WI38 (cell line): ENCODE measurements around the gene DEK.

Experiments used
- H3K4me3 ChIP-seq: 2 replicates; pipeline ENCODE4 v1.5.1; 2011; ENCODE audit warnings: low read depth, mild to moderate bottlenecking, control low read depth, low read length
- TF ChIP-seq, protein P1 (sequence below): IDR thresholded peaks from 2 replicates; pipeline ENCODE4 v1.5.1; 2012; ENCODE audit warnings: low read depth, mild to moderate bottlenecking, control low read depth, low read length

Gene DEK

DNA sequence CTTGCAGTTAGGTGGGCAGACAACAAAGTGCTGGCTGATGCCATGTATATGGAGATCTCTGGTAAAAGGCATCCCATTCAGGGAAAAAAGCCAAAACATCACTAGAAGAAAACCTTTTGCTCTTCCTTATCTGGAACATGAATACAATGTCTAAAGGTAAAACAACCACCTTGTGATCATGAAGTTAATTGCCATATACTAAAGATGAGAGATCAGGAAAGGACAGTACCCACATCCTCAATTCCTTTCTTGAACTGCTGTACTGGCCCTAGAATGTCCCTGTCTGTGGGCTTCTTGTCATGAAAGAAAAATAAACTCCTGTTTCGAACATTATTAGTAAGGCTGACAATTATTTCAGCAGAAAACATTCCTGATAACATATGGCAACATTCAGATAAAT lies 19.3 kb downstream of the DEK start:
- TF ChIP-seq, protein P1, sequence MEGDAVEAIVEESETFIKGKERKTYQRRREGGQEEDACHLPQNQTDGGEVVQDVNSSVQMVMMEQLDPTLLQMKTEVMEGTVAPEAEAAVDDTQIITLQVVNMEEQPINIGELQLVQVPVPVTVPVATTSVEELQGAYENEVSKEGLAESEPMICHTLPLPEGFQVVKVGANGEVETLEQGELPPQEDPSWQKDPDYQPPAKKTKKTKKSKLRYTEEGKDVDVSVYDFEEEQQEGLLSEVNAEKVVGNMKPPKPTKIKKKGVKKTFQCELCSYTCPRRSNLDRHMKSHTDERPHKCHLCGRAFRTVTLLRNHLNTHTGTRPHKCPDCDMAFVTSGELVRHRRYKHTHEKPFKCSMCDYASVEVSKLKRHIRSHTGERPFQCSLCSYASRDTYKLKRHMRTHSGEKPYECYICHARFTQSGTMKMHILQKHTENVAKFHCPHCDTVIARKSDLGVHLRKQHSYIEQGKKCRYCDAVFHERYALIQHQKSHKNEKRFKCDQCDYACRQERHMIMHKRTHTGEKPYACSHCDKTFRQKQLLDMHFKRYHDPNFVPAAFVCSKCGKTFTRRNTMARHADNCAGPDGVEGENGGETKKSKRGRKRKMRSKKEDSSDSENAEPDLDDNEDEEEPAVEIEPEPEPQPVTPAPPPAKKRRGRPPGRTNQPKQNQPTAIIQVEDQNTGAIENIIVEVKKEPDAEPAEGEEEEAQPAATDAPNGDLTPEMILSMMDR: no peak
- H3K4me3 ChIP-seq: no peak overlapping the region

GRCh38 chr6:18244251-18244650 lies 20.1 kb downstream of the DEK start:
- TF ChIP-seq, protein P1: no peak
- no peak overlapping the region for H3K4me3 ChIP-seq

DNA sequence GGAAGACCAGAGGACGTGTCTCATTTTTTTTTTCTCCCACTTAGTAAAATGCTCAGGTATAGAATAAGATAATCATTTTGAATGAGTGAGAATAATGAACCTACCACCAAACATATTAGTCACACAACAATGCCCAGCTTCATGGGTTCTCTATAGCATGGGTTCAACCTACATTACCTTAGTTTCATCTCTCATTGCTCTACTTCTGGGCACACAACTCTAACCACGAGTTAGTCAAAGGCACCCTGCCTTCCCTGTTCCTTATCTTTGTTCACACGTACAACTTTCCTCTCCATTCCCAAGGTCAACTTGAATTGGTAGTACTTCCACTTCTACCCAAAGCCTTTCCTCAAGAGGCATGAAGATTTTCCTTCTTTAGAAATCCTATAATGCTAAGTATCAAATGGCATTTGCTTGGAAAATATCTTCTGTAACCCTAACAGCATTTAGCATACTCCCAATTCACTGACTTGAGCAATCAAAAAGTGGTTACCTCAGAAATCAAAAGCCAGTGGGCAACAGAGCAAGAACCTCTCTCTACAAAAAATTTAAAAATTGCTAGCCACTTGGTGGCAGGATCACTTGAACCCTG lies 20.9 kb downstream of the DEK start:
- H3K4me3 ChIP-seq: no peak overlapping the region
- TF ChIP-seq, protein P1: no peak

DNA sequence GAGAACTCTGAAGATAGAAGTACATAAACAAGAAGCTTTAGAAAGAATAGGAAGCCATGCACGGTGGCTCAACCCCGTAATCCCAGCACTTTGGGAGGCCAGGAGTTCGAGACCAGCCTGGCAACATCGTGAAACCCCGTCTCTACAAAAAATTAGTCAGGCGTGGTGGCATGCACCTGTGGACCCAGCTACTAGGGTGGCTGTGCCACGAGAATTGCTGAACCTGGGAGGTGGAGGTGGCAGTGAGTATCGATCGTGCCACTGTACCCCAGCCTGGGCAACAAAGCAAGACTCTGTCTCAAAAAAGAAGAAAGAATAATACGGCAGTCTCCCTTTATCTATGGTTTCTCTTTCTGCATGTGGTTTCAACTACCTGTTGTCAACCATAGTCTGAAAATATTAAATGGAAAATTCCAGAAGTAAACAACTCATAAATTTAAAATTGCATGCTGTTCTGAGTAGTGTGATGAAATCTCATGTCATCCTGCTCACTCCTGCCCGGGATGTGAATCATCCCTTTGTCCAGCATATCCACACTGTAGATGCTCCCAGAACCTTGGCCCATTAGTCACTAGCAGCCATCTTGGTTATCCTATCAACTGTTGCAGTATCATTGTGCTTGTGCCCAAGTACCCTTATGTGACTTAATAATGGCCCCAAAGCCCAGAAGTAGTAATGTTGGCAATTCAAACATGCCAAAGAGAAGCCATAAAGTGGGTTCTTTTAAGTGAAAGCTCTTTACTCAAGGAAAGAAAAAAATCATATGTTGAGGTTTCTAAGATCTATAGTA lies 22.1 kb downstream of the DEK start:
- H3K4me3 ChIP-seq: no peak overlapping the region
- TF ChIP-seq, protein P1: no peak

- TF ChIP-seq, protein P1: no peak
- no peak overlapping the region for H3K4me3 ChIP-seq
Observed at GRCh38 chr6:18241208-18242038, 22.9 kb downstream of the DEK start.

- TF ChIP-seq, protein P1: no peak
- H3K4me3 ChIP-seq: no peak overlapping the region
Observed at GRCh38 chr6:18240230-18240629, 24.1 kb downstream of the DEK start.
